GM21737 (cell line): ENCODE measurements around the gene RWDD1.

Source experiments
- ATAC-seq: cut with Tn5 transposase; IDR thresholded peaks from one replicate; pipeline ENCODE4 v1.9.1; 2021; ENCODE audit warnings: mild to moderate bottlenecking, moderate library complexity; ENCODE audit not compliant: unreplicated experiment

The RWDD1 gene, protein sequence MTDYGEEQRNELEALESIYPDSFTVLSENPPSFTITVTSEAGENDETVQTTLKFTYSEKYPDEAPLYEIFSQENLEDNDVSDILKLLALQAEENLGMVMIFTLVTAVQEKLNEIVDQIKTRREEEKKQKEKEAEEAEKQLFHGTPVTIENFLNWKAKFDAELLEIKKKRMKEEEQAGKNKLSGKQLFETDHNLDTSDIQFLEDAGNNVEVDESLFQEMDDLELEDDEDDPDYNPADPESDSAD

DNA sequence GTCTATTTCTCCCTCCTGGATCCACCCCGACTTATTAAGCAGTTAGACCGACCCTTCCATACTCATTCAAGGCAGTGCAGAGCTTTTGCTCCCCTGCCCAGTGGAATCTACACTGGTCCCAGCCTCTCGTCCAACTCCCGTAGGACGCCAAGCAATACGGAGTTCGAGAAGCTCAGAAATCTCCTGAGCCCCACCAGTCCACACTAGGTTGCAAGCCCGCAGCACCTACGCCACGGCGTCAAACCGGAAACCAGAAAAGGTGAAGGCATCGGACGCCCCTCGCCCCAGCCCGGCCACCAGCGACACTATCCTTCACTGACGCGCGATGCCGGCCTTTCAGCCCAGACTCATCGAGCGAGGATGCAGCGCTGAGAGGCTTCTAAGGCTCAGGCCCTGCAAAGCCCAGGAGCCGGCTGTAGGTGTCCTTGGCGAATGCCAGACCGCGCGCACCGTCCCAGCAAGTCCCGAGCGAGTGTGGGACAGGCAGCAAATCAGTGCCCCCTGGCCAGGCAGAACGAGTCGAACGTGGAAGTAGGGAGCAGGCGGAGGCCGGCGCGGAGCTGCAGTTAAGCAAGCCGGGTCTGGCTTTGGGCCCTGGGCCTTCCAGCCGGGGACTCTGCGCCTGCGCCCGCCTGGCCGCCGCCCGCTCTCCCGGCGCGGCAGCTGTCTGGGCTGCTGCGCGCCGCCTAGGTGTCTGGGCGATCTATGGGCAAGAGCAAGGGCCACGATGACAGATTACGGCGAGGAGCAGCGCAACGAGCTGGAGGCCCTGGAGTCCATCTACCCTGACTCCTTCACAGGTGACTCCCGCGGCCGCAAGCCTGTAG is at the start of gene RWDD1:
TSS of gene RWDD1 (plus strand) at position 649 of the 827 bp plus-strand sequence. CDS start at position 728, 79 bp downstream.
- peak; percentile 96 for ATAC-seq

DNA sequence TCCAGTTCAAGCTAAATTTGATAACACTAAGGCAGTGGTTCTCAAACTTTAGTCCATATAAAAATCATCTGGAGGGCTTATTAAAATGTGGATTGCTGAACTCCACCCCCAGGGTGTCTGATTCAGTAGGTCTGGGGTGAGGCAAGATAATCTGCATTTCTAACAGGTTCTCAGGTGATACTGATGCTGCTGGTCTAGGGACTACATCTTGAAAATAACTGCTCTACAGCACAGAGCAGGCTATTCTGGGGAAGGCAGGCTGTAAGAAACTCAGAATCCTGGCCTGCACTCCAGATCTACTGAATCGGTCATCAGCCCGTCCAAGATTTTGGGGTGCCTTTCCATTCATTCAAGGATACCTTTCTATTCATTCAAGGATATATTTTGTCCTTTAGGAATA is 48.4 kb upstream of the RWDD1 start:
- ATAC-seq: no peak

DNA sequence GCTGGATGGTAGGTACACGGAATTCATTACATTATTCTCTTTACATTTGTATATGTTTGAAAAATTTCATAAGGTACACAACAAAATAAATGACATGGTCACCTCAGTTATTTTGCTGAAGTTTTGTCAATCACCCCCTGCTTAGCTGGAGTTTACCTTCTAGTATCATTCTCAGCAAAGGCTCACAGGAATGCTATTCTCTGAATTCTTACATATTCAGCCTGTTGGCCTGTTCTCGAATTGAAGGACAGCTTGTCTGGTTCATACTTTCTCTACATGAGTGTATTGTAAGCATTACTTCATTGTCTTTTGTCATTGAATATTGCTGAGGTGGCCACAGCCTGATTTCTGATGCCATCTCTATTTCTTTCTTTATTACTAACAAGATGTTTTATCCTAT is 47.1 kb upstream of the RWDD1 start:
- no peak for ATAC-seq

DNA sequence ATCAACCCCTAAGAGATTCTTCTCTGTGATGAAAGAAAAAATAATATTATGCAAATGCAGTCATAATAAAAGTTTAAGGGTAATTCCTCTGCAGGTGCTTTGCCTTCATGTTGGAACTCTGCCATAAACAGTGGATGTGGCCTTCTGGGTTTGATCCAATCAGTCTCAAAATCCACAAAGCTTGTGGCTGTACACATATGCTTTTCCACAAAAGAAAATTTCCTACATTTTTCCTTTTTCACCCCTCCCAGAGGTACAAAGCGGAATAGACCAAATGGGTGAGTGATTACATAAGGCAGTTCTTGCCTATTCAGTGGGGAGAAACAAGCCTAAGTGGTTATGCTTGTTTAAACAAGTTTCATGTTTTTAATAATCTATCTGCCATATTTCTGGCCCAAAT is 43.2 kb upstream of the RWDD1 start:
- ATAC-seq: no peak

DNA sequence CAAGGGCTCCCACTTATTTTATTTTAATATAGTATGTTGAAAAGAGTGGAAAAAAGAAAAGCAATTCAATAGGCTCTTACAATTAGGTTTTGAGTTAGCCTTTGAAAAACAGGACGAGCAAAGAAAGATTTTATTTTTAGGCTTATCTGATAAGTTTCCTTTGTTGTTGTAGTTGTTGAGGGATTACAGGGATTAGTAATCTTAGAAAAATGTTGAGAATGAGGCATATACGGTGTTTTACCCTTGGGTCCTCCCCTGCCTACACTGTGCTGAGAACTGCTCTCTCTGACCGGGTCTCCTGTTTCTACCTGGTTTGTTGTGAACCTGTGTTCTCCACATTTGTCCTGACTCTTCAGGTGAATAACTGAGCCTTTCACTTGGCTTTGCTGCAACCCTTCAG is 42.5 kb upstream of the RWDD1 start:
- no peak for ATAC-seq

DNA sequence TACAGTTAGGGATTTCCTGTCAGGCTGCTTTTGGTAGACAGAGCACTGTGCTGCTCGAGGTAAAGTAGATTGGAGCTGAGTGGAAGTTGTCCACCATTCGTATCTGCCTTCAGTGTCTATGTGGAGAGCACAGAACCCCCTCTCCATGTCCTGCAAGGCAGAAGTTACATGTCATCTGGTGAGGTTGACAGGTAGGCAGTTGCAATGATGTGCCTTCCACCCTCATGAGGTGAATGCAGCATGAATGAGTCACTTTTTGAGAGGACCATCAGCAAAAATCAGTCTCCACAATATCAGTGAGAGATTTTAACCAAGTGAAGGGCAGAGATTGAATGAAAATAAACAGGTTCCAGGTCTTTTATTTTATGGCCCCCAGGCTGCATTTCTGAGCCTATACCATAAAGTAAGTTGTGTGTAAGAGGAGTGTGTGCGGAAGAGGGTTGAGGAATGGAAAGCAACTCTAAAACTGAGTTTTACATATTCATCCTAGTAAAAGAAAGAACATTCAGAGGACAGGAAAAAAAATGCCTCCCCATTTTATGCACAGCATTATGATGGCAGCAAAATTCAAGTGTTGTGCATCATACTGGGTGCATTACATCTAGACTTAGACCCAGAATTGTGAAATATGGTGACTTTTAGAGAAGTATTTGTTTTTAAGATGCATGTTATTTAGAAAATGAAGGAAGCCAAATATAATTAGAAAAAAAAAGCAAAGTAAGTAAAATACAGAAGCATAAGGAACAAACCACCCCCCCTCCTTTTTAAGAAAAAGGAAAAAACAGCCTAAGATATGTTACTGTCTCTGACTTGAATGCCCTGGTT is 41.6 kb upstream of the RWDD1 start:
- ATAC-seq: no peak

DNA sequence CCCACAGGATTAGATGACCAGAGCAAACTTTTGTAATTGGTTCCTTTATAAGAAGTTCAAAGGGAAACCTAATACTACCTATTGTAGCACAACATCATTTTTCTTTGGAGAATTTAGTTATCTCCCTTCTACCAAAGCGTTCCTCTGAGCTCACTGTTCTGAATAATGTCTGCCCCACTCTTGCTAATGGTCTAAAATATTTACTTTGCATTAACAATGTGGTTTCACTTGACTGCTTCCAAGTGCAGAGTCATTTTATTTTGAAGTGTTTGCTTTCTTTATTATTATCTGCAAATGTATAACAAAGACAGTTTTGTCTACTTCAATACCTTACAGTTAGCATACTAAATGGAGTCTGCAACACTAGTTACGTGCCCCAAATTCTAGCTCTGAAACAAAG is 40.9 kb upstream of the RWDD1 start:
- no peak for ATAC-seq

DNA sequence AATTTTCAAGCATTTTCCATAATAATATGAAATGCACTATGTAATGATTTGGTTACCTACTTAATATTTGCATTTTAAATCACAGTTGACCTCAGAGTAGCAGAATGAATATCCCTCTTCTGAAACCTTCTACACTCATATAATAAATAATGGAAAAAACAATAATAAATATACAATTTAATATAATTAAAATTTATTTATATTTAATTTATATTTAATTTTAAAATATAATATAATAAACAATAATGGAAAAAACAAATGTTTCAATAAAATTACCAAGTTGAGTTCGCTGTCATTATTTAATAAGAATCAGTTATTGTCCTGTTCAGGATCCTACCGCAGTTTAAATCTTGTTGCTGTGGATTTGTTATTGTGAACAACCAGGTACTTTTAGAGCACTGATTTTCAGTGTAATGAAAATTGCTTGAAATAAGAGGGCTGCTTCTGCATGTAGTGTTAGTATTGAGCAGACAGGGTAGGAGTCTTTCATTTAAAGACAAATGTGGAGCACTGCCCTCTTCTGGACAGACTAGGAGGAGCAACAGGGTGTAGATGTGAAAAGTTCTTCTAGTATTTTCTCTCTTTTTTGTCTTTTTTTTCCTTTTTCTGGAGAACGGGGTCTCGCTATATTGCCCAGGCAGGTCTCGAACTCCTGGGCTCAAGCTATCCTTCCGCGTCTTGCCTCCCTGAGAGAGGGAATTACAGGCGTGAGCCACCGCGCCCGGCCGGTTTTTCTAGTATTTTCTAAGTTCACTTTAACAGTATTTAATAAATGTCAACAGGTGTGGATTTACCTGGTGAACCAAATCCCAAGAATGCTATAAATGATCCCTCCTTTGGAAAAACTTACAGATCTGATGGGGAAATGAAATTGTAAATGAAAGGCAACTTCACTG is 39.4 kb upstream of the RWDD1 start:
- ATAC-seq: peak; percentile 66

DNA sequence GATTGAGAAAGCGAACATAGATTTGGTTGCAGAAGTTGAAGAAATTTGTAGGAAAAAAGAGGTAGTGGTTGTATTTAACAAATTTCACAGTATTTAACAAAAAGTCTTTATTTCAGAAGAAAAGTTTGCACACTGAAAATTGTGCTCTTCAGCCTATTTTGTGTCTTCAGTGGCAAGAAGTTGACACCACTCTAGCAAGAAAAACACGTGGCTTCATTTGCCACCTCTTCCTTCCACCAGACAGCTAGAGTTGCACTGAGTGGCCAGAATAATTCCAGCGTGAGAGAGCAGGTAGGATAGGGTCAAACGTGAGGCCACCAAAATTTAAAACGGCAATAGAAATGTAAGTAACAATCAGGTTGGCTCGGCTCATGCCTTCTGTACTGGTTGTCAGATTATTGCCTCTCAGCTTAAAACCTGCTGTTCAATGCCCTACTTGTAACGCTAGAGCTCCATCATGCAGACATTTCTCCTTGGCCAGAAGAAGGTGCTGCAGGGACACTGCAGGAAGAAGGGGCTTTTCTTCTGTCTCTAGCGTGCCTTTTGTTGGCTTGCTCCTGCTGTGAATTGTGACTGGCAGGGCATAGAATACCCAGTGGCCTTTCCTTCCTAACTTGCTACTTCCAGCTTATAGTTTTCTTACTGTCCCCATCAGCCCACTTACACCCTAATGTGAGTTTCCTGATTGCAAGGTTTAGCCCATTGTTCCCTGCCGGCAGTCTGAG is 37.9 kb upstream of the RWDD1 start:
- no peak for ATAC-seq

DNA sequence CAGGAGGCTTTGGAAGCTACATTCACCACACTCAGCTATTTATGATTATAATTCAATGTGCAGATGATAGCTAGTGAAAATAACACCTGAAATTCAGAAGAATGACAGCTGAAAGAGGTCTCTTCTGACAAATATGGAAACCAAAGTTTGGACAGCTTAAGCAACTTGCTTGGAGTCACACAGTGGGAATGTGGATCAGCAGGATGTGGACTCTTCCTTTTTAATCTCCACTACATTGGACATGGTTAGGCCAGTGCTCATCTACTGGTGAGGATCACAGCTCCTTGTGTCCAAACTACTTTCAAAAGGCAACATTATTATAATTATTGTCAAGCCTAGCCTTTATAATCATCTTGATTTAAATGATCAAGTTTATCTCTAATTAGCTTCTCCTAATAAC is 36.2 kb upstream of the RWDD1 start:
- no peak for ATAC-seq

DNA sequence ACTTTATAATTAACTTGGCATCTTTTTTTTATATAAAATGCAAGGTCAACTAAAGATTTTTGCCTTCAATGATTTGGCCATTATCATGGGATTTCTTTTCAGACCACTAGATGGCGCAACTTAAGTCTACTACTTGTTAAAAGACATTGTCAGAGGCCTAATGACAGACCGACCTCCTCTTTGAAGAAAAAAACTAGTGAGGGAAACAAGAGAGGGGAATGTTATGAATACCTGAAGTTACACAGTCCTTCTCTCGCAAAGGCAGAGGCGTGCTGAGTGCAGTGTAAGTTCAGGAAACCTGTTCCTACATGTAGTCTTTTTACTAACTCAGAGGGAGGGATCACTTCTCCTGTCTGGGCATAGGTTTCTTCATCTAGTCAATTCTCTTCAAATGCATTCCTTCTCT is 35.1 kb upstream of the RWDD1 start:
- no peak for ATAC-seq

DNA sequence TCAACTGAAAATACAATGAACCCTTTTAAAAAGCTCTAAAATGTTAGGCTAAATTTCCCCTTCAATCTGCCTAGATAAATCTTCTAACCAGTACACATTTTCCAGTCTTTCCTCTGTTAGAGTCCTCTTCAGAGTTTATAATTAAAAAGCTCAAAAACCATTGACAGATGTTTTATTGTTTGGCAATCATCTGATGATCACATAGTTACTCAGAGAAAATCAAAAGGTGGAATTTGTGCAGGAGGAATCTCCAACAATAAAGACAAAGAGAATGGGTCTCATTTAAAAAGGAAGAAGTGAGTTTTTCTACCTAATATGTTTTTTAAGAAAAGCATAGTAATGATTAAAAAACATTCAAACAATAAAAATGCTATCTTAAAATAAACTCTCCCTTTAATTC is 28.9 kb upstream of the RWDD1 start:
- no peak for ATAC-seq

DNA sequence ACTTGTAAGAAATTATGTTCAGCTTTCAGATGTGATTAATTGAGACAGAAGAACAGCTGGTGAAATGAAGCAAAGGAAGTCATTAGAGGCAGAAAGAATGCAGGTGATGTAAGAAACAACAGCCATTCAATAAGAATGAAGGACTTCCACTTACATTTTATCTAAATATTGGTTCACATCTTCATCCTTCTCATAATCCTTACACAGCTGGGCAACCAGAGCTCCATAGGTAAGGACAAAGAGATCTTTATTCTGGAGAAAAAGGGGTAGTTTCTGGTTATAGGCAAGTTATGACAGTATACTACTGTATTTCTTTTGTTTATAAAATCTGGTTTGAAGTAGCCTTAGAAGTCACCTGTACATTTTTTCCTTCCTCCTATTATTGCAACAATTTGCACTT is 28.2 kb upstream of the RWDD1 start:
- ATAC-seq: no peak

DNA sequence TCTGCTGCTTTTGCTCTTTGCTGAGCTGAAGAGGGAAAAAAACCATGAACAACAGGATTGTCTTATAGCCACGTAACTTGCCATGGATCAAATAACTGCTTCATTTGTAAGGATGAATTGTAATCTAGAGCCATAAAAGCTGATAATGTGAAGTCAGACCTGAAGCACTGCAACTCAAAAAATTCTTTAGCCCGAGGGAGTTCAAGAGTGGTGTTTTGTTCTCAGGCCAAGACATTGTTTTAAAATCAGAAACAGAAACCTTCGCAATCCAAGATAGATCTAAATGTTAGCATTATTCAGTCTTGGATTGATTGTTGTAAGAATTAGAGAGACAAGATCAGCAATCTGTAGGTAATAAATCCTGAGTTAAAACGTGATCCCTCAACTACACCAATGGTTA is 25.7 kb upstream of the RWDD1 start, which contains the start of gene TRAPPC3L:
TSS of gene TRAPPC3L (minus strand) at position 34 of the 400 bp plus-strand sequence. CDS start 170 bp downstream, outside the sequence.
- no peak for ATAC-seq

DNA sequence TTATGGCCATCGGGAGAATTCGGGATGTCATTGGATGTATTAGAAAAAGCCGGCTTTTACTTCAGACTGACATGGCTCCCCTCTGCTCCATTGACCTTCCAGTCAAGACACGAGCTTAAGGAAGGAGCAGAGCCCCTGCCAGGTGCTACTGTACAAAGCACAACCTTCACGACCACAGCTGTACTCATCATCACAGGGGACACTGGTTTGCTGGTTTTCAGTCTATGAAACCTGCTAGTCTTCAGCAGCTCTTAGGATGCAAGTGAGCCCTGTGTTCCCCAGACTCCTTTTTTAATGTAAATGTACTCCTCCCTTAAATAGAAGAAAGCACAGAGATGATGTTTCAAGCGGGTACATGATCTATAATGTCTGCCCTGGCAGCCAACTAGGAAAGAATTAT is 23.9 kb upstream of the RWDD1 start:
- no peak for ATAC-seq

DNA sequence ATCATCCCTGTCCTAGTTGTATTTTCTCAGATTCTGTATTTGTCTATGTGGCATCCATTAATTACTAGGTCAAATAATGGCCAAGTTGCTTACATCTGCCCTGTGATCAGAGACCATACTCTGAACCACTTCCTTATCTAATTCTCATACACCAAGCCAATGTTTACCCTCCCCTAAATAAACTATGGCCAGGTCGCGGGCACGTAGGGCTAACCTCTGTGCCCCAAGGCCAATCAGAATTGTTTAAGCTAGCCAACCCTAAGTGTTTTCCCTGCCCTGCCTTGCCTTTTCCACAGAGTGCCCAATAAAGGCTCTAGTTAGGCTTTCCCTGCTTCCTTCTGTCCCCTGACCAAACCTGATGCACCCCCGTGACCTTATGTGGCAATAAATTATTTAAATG is 20.5 kb upstream of the RWDD1 start:
- no peak for ATAC-seq

DNA sequence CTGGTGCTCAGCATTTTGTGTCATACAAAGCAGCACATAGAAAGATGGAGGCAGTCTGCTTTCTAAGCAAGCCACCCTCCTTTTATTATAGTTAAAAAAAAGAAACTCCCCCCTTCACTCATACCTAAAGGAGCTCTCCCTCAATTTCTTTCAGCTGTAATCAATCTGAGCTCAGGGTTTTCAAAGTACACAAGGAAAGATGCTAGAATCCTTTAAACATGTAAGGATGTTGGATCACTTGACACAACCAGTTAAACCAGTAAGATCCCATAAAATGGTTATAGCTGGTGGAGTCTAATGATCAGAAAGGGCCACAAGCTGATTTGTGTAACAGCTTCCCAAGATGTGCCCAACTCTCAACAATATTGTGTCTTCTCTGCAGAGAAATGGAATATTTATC is 17.9 kb upstream of the RWDD1 start, which contains the start of gene CALHM4:
TSS of gene CALHM4 (plus strand) at position 301 of the 400 bp plus-strand sequence. CDS start at position 344, 43 bp downstream.
- ATAC-seq: no peak

DNA sequence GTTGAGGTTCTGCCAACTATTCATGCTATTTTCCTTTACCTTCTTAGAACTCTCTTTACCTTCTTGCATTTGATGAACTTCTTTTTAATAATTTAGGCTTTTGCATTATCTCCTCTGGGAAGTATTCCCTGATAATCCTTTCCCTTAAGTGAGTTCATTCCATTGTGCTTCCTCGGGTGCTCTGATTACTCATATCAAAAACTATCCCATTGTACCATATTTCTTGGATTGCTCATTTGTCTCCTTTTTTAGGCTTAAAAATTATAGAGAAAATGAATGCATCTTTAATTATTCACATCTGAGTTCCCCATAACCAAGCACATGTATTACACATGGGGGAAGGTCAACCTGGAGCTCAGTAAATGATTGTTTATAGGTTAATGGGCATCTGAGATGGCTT is 15.2 kb upstream of the RWDD1 start:
- no peak for ATAC-seq

DNA sequence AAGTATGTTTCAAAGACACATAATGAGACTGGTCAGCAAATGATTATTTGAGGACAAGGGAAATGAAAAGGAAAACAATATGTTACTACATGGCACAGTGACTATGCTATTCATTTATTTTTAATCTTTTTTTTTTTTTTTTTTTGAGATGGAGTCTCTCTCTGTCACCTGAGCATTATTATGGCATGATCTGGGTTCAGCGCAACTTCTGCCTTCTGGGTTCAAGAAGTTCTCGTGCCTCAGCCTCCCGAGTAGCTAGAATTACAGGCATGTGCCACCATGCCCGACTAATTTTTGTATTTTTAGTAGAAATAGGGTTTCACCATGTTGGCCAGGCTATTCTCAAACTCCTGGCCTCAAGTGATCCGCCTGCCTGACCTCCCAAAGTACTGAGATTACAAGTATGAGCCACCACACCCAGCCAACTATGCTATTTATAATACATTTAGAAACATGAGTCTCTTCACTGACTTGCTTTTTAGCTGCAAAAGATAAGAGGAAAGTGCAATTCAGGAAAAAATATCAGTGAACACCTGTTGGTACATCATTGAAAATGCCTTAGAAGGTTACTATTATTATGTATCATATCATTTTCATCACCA is 14.4 kb upstream of the RWDD1 start:
- ATAC-seq: no peak
